Skeletal muscle satellite cell (primary cell): ENCODE data around the gene SLC8A3.

ENCODE experiments used
- H3K27me3 ChIP-seq: 2 replicates; pipeline ENCODE4 v1.7.0; 2013; ENCODE audit warnings: low read length; ENCODE audit not compliant: control insufficient read depth, insufficient read depth
- H3K36me3 ChIP-seq: 2 replicates; pipeline ENCODE4 v1.7.0; 2013; ENCODE audit warnings: mild to moderate bottlenecking, control low read depth, low read length; ENCODE audit not compliant: insufficient read depth
- H3K4me1 ChIP-seq: 2 replicates; pipeline ENCODE4 v1.7.0; 2013; ENCODE audit warnings: low read length; ENCODE audit not compliant: control insufficient read depth, insufficient read depth
- H3K4me2 ChIP-seq: 2 replicates; pipeline ENCODE4 v1.7.0; 2013; ENCODE audit warnings: mild to moderate bottlenecking, low read length
- H3K4me3 ChIP-seq: 2 replicates; pipeline ENCODE4 v1.7.0; 2013; ENCODE audit warnings: low read length
- H3K9ac ChIP-seq: 2 replicates; pipeline ENCODE4 v1.7.0; 2013; ENCODE audit warnings: mild to moderate bottlenecking, low read depth, low read length, moderate library complexity
- H3K9me3 ChIP-seq: replicated peaks from 2 replicates; pipeline ENCODE4 v1.7.0; 2013; ENCODE audit warnings: mild to moderate bottlenecking, control low read depth, low read length

SLC8A3 gene

GRCh38 chr14:70033561-70033960, 155.2 kb downstream of the SLC8A3 start:
- Histone ChIP-seq H3K36me3 (no peaks in the 10 kb centered on the region), H3K27me3 (no peaks in the 10 kb centered on the region), H3K4me2 (no peak overlapping the region), H3K4me3 (no peak overlapping the region), H3K9me3 (no peaks in the 10 kb centered on the region), H3K4me1 (peaks cover 3% of the 10 kb centered on the region), H3K9ac (no peak overlapping the region)

- Histone ChIP-seq H3K36me3 (no peaks in the 10 kb centered on the region), H3K27me3 (no peaks in the 10 kb centered on the region), H3K4me2 (no peak overlapping the region), H3K9ac (no peak overlapping the region), H3K4me3 (no peak overlapping the region), H3K9me3 (no peaks in the 10 kb centered on the region), H3K4me1 (peaks cover 3% of the 10 kb centered on the region)
Measured at GRCh38 chr14:70033116-70033515, 155.6 kb downstream of the SLC8A3 start.

DNA sequence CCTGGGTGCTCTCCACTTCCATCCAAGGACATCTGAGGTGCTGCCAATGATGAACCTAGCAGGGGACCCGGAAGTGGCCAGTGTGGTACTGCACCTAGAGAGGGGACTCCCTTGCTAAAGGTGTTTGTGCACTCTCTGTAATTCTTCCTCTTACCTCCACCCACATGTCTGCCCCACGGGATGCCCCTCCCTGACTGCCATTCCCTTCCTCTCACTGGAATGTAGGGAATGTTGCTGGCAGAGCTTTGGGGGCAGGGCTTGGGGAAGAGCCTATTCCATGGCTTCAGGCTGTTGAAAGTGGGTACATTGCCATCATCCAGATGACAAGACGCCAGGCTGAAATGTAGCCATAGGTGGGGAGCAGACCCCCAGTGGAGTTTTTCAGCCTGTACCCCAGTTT, 156.3 kb downstream of the SLC8A3 start:
- H3K9me3 ChIP-seq = no peaks in the 10 kb centered on the region
- no peaks in the 10 kb centered on the region for H3K36me3 ChIP-seq
- H3K4me1 ChIP-seq = peaks cover 3% of the 10 kb centered on the region
- no peak overlapping the region for H3K9ac ChIP-seq
- H3K4me3 ChIP-seq = no peak overlapping the region
- no peaks in the 10 kb centered on the region for H3K27me3 ChIP-seq
- H3K4me2 ChIP-seq = no peak overlapping the region

- Histone ChIP-seq H3K4me2 (no peak overlapping the region), H3K9me3 (no peaks in the 10 kb centered on the region), H3K9ac (no peak overlapping the region), H3K36me3 (no peaks in the 10 kb centered on the region), H3K4me1 (peaks cover 3% of the 10 kb centered on the region), H3K27me3 (no peaks in the 10 kb centered on the region), H3K4me3 (no peak overlapping the region)
Measured at GRCh38 chr14:70032016-70032415, 156.7 kb downstream of the SLC8A3 start.

GRCh38 chr14:70029296-70030132, 159.2 kb downstream of the SLC8A3 start:
- Histone ChIP-seq H3K4me3 (no peak overlapping the region), H3K4me2 (no peak overlapping the region), H3K9ac (no peak overlapping the region), H3K4me1 (peaks cover 3% of the 10 kb centered on the region), H3K36me3 (no peaks in the 10 kb centered on the region), H3K27me3 (no peaks in the 10 kb centered on the region), H3K9me3 (no peaks in the 10 kb centered on the region)

GRCh38 chr14:70027785-70028428, 160.8 kb downstream of the SLC8A3 start:
- Histone ChIP-seq H3K4me3 (no peak overlapping the region), H3K4me2 (no peak overlapping the region), H3K36me3 (no peaks in the 10 kb centered on the region), H3K9ac (no peak overlapping the region), H3K4me1 (peaks cover 3% of the 10 kb centered on the region), H3K27me3 (no peaks in the 10 kb centered on the region), H3K9me3 (no peaks in the 10 kb centered on the region)

- Histone ChIP-seq H3K36me3 (no peaks in the 10 kb centered on the region), H3K27me3 (no peaks in the 10 kb centered on the region), H3K4me2 (no peak overlapping the region), H3K9ac (no peak overlapping the region), H3K4me3 (no peak overlapping the region), H3K4me1 (no peaks in the 10 kb centered on the region), H3K9me3 (no peaks in the 10 kb centered on the region)
Measured at GRCh38 chr14:70023871-70024270, 164.9 kb downstream of the SLC8A3 start.

DNA sequence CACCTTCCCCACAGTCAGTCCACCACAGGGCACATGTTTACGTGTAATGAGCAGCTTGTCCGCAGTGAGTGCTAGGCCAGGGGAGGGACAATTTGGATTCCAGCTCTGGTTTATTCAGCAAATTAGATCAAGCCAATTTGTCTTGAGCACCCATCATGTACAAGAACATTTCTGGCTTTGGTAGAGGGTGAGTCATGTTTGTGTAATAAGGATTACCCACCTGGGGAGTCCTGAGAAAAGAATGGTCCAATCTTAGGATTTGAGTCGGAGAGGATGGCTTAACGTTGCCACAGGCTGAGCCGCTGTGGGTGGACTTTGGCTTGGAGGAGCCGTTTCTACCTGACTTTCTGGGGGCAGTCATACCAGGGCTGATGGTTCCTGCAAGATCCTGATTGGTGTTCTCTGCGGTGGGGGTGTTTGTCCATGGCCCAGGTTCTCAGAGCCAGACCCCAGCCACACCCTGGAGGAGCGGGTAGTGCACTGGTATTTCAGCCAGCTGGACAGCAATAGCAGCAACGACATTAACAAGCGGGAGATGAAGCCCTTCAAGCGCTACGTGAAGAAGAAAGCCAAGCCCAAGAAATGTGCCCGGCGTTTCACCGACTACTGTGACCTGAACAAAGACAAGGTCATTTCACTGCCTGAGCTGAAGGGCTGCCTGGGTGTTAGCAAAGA, 165.8 kb downstream of the SLC8A3 start:
- Histone ChIP-seq H3K36me3 (no peaks in the 10 kb centered on the region), H3K9me3 (no peaks in the 10 kb centered on the region), H3K27me3 (no peaks in the 10 kb centered on the region), H3K9ac (no peak overlapping the region), H3K4me2 (no peak overlapping the region), H3K4me1 (no peaks in the 10 kb centered on the region), H3K4me3 (no peak overlapping the region)

DNA sequence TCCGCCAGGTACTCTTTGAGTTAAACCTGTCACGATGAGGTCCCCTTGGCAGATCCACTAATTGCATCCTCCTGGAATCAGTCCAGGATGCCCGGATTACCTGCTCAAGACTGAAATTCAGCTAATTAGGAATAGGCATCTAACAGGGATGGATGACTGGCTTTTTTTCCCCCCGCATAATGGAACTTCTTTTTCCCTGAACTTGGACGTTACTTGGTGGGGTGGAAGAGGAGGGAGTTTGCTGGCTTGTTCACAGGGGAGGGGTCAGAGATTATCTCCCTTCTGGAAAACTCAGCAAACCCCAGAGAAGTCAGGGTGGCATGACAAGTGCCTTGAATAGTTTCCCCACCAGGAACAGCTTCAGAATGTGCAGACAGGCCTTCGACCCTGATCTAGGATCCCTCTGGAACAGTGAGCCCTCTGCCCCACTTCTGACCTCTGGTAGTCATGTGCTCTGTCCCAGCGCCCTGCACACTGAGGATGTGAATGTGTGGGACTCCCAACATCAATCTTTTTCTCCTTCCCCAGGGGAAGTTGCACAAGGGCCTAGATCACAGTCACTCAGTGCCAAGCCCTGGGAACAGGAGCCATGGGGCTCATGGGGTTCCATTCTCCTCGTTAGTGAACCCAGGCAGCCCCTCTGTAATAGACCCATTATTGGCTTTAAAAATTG, 167.1 kb downstream of the SLC8A3 start:
- H3K4me1 ChIP-seq = no peaks in the 10 kb centered on the region
- H3K4me3 ChIP-seq = no peak overlapping the region
- H3K36me3 ChIP-seq = no peaks in the 10 kb centered on the region
- no peak overlapping the region for H3K9ac ChIP-seq
- no peak overlapping the region for H3K4me2 ChIP-seq
- no peaks in the 10 kb centered on the region for H3K9me3 ChIP-seq
- peaks cover 5% of the 10 kb centered on the region for H3K27me3 ChIP-seq

DNA sequence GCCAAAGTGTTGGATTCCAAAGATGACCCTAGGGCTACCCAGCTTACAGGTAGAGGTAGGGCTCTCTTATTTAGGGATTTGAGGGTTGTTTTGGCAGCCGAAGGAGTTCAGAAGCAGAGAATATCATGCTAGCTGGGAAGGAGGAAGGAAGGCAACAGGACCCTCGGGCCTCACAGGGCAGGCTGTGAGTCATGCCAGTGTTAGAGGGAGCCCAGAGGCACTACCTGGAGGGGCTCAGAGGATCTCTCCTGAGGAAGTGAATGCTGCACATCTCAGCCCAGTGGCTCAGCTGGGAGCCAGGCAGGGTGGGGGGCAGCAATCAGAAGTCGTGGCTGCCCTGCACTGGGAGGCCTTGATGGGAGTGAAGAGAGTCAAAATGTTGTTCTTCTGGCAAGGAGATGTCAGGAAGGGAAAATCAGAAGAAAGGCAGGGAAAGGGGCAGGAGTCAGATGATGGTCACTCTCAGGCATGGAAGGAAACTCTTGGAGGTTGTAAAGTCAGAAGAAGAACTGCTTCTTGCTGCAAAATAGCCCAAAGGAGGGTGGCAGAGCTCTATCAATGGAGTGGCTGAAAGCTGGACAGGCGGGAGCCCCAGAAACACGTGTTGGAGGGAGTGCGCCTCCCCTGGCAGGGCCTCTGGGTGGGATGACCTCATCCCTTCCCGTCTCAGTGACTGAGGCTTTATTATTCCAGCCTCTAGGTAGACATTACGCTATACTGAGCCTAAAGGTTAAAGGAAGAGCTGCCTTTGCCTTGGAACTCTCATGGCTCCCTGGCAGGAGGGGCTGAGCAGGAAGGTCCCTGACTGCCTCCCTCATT, 168.2 kb downstream of the SLC8A3 start:
- Histone ChIP-seq H3K9ac (no peak overlapping the region), H3K36me3 (no peaks in the 10 kb centered on the region), H3K4me1 (no peaks in the 10 kb centered on the region), H3K27me3 (peaks cover 5% of the 10 kb centered on the region), H3K4me2 (no peak overlapping the region), H3K4me3 (no peak overlapping the region), H3K9me3 (no peaks in the 10 kb centered on the region)

DNA sequence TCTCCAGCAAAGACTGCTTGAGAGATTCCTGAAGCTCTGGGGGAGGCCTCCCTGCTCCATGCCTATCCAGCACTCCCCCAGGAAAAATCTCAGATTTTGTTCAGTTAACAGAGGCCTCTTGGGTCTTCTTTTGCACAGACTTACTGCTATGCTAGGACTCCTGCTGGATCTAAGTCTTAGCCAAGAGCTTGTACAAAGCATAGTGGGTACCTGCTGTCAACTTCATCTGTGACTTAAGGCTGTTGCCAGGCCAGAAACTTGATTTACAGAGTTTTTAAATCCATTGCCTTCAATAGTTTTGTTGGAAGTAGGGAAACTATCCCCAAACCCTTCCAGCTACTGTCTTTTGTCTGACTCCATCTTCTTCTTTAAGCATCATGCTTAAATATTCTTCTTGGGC, 169.1 kb downstream of the SLC8A3 start:
- H3K36me3 ChIP-seq = no peaks in the 10 kb centered on the region
- H3K4me1 ChIP-seq = no peaks in the 10 kb centered on the region
- H3K4me2 ChIP-seq = no peak overlapping the region
- H3K4me3 ChIP-seq = no peak overlapping the region
- H3K27me3 ChIP-seq = peaks cover 5% of the 10 kb centered on the region
- H3K9me3 ChIP-seq = no peaks in the 10 kb centered on the region
- no peak overlapping the region for H3K9ac ChIP-seq
